GM12878 (cell line): ENCODE measurements around the gene APOBEC3C. TPM values are rescaled to one million over a fixed set of nuclear protein-coding genes. Genes with fewer than 3 reads are reported as not detected.

Experiments used
- ATAC-seq: fragments of 200-7000 bp; cut with Tn5 transposase; 3 replicates; pipeline ENCODE4 v1.9.1; 2020; ENCODE audit warnings: mild to moderate bottlenecking, moderate library complexity
- BruUV-seq: library from RNA; stranded (reverse); fragments of 400-500 nt; replicated peaks from 2 replicates; lab custom pipeline; 2021; lab: Mats Ljungman, UMichigan
- CTCF ChIA-PET: fragments of 300-600 bp; sonication (Branson Sonifier 250); formaldehyde crosslinking; extraction: SDS; loops from one replicate; lab custom pipeline; 2021; ENCODE audit warnings: inconsistent platforms; lab: Yijun Ruan, JAX
- POLR2A ChIA-PET: fragments of 350-600 bp; formaldehyde crosslinking; extraction: SDS; loops from one replicate; lab custom pipeline; 2021; ENCODE audit warnings: inconsistent platforms; lab: Charles Lee
- RAD21 ChIA-PET: fragments of 300-600 bp; sonication (Branson Sonifier 250); formaldehyde crosslinking; loops from one replicate; lab custom pipeline; 2023; ENCODE audit warnings: antibody characterized with exemption; ENCODE audit not compliant: unreplicated experiment; lab: Charles Lee
- SMC1A ChIA-PET: fragments of 300-600 bp; sonication (Branson Sonifier 250); formaldehyde crosslinking; loops from one replicate; lab custom pipeline; 2023; ENCODE audit not compliant: unreplicated experiment, uncharacterized antibody; lab: Charles Lee
- DNase-seq: peaks from one replicate; pipeline ENCODE4 v3.0.0-alpha.2; 2011; ENCODE audit warnings: low read depth, low spot score
- FAIRE-seq: peaks from 3 replicates; lab custom pipeline; 2011; peaks lifted over from hg19 to GRCh38; lab: Jason Lieb, UNC
- H2AFZ ChIP-seq: 2 replicates; pipeline ENCODE4 v1.6.0; 2011; ENCODE audit warnings: low read depth, low read length, control low read depth; ENCODE audit not compliant: control insufficient read depth
- H3K27ac ChIP-seq: 2 replicates; pipeline ENCODE4 v1.5.1; 2011; ENCODE audit warnings: control low read depth; ENCODE audit not compliant: control insufficient read depth, insufficient read depth
- H3K27me3 ChIP-seq, 2 experiments: replicated peaks in 1 of 2; 2 replicates each; pipeline versions ENCODE4 v1.6.0 to v1.6.1; 2011; ENCODE audit warnings: low read length in 1 of 2; ENCODE audit not compliant: control insufficient read depth in 2 of 2, insufficient read depth in 2 of 2
- H3K36me3 ChIP-seq, 2 experiments: 2 replicates each; pipeline ENCODE4 v1.5.1; 2011; ENCODE audit warnings: low read length in 1 of 2; ENCODE audit not compliant: control insufficient read depth in 2 of 2, insufficient read depth in 2 of 2
- H3K4me1 ChIP-seq: 2 replicates; pipeline ENCODE4 v1.6.1; 2011; ENCODE audit warnings: mild to moderate bottlenecking, low read length, moderate library complexity, mixed read lengths; ENCODE audit not compliant: control insufficient read depth, insufficient read depth
- H3K4me2 ChIP-seq: 2 replicates; pipeline ENCODE4 v1.6.0; 2011; ENCODE audit warnings: control low read depth; ENCODE audit not compliant: control insufficient read depth, insufficient read depth
- H3K4me3 ChIP-seq: fragments of 200-600 bp; sonication (generic); 2 replicates; pipeline ENCODE4 v1.5.1; 2016
- H3K79me2 ChIP-seq: 2 replicates; pipeline ENCODE4 v1.6.0; 2011; ENCODE audit warnings: low read length; ENCODE audit not compliant: control insufficient read depth, insufficient read depth
- H3K9ac ChIP-seq: 2 replicates; pipeline ENCODE4 v1.8.0; 2011; ENCODE audit warnings: low read length, control low read depth, mixed read lengths; ENCODE audit not compliant: control insufficient read depth, insufficient read depth
- H3K9me3 ChIP-seq: replicated peaks from 3 replicates; pipeline ENCODE4 v1.5.1; 2011; ENCODE audit warnings: mild to moderate bottlenecking, low read length; ENCODE audit not compliant: control insufficient read depth, insufficient read depth
- H4K20me1 ChIP-seq: 2 replicates; pipeline ENCODE4 v1.6.0; 2011; ENCODE audit not compliant: control insufficient read depth, insufficient read depth
- BRCA1 ChIP-seq: IDR thresholded peaks from 2 replicates; pipeline ENCODE4 v1.6.1; 2011; ENCODE audit warnings: low read depth, low read length, improper control_type of control experiment
- CBX3 ChIP-seq: fragments of 200-600 bp; sonication (generic); IDR thresholded peaks from 2 replicates; pipeline ENCODE4 v1.6.1; 2016; ENCODE audit warnings: low read depth, borderline replicate concordance
- EED ChIP-seq: sonication (generic); IDR thresholded peaks from 2 replicates; pipeline ENCODE4 v1.6.1; 2016; ENCODE audit warnings: antibody characterized with exemption, low read depth
- HCFC1 ChIP-seq: fragments of 150-350 bp; IDR thresholded peaks from 2 replicates; pipeline ENCODE4 v1.6.1; 2014; ENCODE audit warnings: low read length
- HDGF ChIP-seq: fragments of 450-650 bp; IDR thresholded peaks from 2 replicates; pipeline ENCODE4 v1.6.1; 2016; ENCODE audit warnings: antibody characterized with exemption
- JUNB ChIP-seq: IDR thresholded peaks from 2 replicates; pipeline ENCODE4 v1.6.1; 2016; ENCODE audit warnings: antibody characterized with exemption, mild to moderate bottlenecking
- LARP7 ChIP-seq: fragments of 450-650 bp; IDR thresholded peaks from 2 replicates; pipeline ENCODE4 v1.6.1; 2017; ENCODE audit warnings: mild to moderate bottlenecking
- RAD21 ChIP-seq: IDR thresholded peaks from 2 replicates; pipeline ENCODE4 v1.6.1; 2011; ENCODE audit warnings: mild to moderate bottlenecking, low read depth, low read length, moderate library complexity; ENCODE audit not compliant: insufficient read depth
- STAT3 ChIP-seq: IDR thresholded peaks from 2 replicates; pipeline ENCODE4 v1.6.1; 2011; ENCODE audit warnings: low read depth, low read length, improper control_type of control experiment
- SUZ12 ChIP-seq: fragments of 200-600 bp; sonication (generic); IDR thresholded peaks from one replicate; pipeline ENCODE4 v1.6.1; 2018; ENCODE audit warnings: antibody characterized with exemption, mild to moderate bottlenecking; ENCODE audit not compliant: unreplicated experiment
- ZZZ3 ChIP-seq: IDR thresholded peaks from 2 replicates; pipeline ENCODE4 v1.6.1; 2011; ENCODE audit warnings: low read depth; ENCODE audit not compliant: control insufficient read depth, insufficient read length
- WGBS: methylation state at CpG from one replicate; pipeline ENCODE4 v1.1.6; 2016; ENCODE audit warnings: low lambda C conversion rate; ENCODE audit not compliant: insufficient replicate concordance, insufficient coverage; ENCODE audit errors: missing lambda C conversion rate; 5-methylcytosine and 5-hydroxymethylcytosine counted together
- in situ Hi-C: fragments of 300-500 bp; cut with MboI; formaldehyde crosslinking; loops from 9 replicates; pipeline ENCODE4 v1.14.3; 2018; ENCODE audit warnings: mixed read lengths
- intact Hi-C: fragments of 100-400 bp; cut with micrococcal nuclease; formaldehyde crosslinking; loops from one replicate; pipeline ENCODE4 v1.14.2; 2022; ENCODE audit not compliant: unreplicated experiment
- polyA plus RNA-seq, 11 experiments: library from polyadenylated mRNA; depleted of rRNA in 4 of 11; unstranded in 6 of 11; stranded (reverse) in 5 of 11; fragments of >200 nt; fragmentation: Nextera tagmentation in 4 of 11; fragmentation: Illumina TruSeq in 1 of 11; extraction: Ambion mirVana in 4 of 11; extraction: Trizol in 1 of 11; gene quantifications; 1 replicate in 1 of 11; 2 replicates in 10 of 11; pipeline versions ENCODE4 v1.2.1 to v1.2.3, GENCODE V29; 2011 to 2016; ENCODE audit warnings: inconsistent platforms in 2 of 11, missing spikeins in 2 of 11, low read depth in 1 of 11
- total RNA-seq, 4 experiments: library from RNA; depleted of rRNA in 3 of 4; stranded (reverse); fragments of >200 nt in 3 of 4; fragmentation: Illumina TruSeq in 1 of 4; extraction: Trizol in 1 of 4; gene quantifications; 2 replicates each; pipeline versions ENCODE4 v1.2.1 to v1.2.3, GENCODE V29; 2013 to 2021
- TF ChIP-seq, protein P1 (sequence below): fragments of 450-650 bp; IDR thresholded peaks from 2 replicates; pipeline ENCODE4 v1.6.1; 2014; ENCODE audit warnings: mild to moderate bottlenecking
- TF ChIP-seq, protein P2 (sequence below): fragments of 450-650 bp; IDR thresholded peaks from 2 replicates; pipeline ENCODE4 v1.6.1; 2016; ENCODE audit warnings: mild to moderate bottlenecking, moderate library complexity, borderline replicate concordance
- TF ChIP-seq, protein P3 (sequence below): fragments of 450-650 bp; IDR thresholded peaks from 2 replicates; pipeline ENCODE4 v1.6.1; 2017; ENCODE audit warnings: mild to moderate bottlenecking, moderate library complexity

The APOBEC3C gene
- total and polyA plus RNA-seq, 10 of the 15 experiments (the other 5 are each of a cell fraction or from before 2014, with no cell fraction given) = 22.9 to 290 (median 156) TPM

DNA sequence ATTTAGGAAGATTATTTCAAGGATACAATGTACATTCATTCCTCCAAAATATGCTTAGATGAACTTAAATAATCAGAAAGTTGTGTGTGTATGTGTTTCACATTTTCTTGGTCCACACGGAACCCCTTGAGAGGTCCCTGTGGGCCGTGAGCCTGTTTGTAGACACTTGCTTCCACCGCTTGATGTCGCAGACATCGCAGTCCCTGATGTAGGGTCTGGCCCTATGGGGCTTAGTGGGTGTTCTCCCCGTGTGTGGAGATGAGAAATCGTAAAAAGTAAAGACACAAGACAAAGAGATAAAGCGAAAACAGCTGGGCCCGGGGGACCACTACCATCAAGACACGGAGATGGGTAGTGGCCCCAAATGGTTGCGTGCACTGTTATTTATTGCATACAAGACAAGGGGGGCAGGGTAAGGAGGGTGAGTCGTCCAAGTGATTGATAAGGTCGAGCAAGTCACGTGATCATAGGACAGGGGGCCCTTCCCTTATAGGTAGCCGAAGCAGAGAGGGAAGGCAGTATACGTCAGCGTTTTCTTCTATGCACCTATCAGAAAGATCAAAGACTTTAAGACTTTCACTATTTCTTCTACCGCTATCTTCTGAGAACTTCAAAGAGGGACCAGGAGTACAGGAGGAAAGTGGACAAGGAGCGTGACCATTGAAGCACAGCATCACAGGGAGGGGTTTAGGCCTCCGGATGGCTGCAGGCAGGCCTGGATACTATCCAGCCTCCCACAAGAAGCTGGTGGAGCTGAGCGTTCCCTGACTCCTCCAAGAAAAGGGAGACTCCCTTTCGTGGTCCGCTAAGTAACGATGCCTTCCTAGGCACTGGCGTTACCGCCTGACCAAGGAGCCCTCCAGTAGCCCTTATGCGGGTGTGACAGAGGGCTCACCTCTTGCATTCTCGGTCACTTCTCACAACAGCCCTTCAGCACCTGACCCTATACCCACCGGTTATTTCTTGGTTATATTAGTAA is 1.2 kb upstream of the APOBEC3C start:
- Histone ChIP-seq H3K27ac (no peak overlapping the region), H3K9ac (no peak overlapping the region), H3K27me3 (no peaks in the 10 kb centered on the region), H3K36me3 (no peaks in the 10 kb centered on the region), H3K4me3 (no peak overlapping the region), H3K4me2 (no peak overlapping the region), H3K79me2 (peaks cover 24% of the 10 kb centered on the region), H3K4me1 (peaks cover 6% of the 10 kb centered on the region), H3K9me3 (no peaks in the 10 kb centered on the region), H2AFZ (no peak overlapping the region), H4K20me1 (no peaks in the 10 kb centered on the region)
- CTCF ChIA-PET = interaction anchor here (0.7 to 2.6 kb wide), 10 partner anchors 10 to 305 kb away, joined by 3 to 18 read pairs (median 4); no protein-coding TSS in a partner anchor
- intact Hi-C loops = no loop called here
- RAD21 ChIA-PET = interaction anchor here (0.6 to 3.0 kb wide), 6 partner anchors 8 to 142 kb away, joined by 3 to 12 read pairs (median 4); no protein-coding TSS in a partner anchor
- no peak for ATAC-seq
- DNase-seq = no peak
- SMC1A ChIA-PET = interaction anchor here (1.0 to 3.1 kb wide), 6 partner anchors 9 to 143 kb away, joined by 3 to 8 read pairs (median 5); no protein-coding TSS in a partner anchor
- WGBS = 91% methylated on average over 29 of the region's 29 CpGs
- in situ Hi-C loops = no loop called here
- no TSS peak for BruUV-seq
- POLR2A ChIA-PET = interaction anchor here (0.6 to 1.8 kb wide), 5 partner anchors 9 to 136 kb away, joined by 3 to 6 read pairs (median 4); no protein-coding TSS in a partner anchor
- FAIRE-seq = no peak
- TF ChIP-seq EED (no peak), RAD21 (no peak), BRCA1 (no peak), HCFC1 (no peak), SUZ12 (no peak), STAT3 (no peak), CBX3 (no peak), ZZZ3 (no peak), LARP7 (no peak), HDGF (no peak), JUNB (no peak)
- TF ChIP-seq, protein P1, sequence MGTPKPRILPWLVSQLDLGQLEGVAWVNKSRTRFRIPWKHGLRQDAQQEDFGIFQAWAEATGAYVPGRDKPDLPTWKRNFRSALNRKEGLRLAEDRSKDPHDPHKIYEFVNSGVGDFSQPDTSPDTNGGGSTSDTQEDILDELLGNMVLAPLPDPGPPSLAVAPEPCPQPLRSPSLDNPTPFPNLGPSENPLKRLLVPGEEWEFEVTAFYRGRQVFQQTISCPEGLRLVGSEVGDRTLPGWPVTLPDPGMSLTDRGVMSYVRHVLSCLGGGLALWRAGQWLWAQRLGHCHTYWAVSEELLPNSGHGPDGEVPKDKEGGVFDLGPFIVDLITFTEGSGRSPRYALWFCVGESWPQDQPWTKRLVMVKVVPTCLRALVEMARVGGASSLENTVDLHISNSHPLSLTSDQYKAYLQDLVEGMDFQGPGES = no peak
- TF ChIP-seq, protein P2, sequence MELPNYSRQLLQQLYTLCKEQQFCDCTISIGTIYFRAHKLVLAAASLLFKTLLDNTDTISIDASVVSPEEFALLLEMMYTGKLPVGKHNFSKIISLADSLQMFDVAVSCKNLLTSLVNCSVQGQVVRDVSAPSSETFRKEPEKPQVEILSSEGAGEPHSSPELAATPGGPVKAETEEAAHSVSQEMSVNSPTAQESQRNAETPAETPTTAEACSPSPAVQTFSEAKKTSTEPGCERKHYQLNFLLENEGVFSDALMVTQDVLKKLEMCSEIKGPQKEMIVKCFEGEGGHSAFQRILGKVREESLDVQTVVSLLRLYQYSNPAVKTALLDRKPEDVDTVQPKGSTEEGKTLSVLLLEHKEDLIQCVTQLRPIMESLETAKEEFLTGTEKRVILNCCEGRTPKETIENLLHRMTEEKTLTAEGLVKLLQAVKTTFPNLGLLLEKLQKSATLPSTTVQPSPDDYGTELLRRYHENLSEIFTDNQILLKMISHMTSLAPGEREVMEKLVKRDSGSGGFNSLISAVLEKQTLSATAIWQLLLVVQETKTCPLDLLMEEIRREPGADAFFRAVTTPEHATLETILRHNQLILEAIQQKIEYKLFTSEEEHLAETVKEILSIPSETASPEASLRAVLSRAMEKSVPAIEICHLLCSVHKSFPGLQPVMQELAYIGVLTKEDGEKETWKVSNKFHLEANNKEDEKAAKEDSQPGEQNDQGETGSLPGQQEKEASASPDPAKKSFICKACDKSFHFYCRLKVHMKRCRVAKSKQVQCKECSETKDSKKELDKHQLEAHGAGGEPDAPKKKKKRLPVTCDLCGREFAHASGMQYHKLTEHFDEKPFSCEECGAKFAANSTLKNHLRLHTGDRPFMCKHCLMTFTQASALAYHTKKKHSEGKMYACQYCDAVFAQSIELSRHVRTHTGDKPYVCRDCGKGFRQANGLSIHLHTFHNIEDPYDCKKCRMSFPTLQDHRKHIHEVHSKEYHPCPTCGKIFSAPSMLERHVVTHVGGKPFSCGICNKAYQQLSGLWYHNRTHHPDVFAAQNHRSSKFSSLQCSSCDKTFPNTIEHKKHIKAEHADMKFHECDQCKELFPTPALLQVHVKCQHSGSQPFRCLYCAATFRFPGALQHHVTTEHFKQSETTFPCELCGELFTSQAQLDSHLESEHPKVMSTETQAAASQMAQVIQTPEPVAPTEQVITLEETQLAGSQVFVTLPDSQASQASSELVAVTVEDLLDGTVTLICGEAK = no peak
- TF ChIP-seq, protein P3, sequence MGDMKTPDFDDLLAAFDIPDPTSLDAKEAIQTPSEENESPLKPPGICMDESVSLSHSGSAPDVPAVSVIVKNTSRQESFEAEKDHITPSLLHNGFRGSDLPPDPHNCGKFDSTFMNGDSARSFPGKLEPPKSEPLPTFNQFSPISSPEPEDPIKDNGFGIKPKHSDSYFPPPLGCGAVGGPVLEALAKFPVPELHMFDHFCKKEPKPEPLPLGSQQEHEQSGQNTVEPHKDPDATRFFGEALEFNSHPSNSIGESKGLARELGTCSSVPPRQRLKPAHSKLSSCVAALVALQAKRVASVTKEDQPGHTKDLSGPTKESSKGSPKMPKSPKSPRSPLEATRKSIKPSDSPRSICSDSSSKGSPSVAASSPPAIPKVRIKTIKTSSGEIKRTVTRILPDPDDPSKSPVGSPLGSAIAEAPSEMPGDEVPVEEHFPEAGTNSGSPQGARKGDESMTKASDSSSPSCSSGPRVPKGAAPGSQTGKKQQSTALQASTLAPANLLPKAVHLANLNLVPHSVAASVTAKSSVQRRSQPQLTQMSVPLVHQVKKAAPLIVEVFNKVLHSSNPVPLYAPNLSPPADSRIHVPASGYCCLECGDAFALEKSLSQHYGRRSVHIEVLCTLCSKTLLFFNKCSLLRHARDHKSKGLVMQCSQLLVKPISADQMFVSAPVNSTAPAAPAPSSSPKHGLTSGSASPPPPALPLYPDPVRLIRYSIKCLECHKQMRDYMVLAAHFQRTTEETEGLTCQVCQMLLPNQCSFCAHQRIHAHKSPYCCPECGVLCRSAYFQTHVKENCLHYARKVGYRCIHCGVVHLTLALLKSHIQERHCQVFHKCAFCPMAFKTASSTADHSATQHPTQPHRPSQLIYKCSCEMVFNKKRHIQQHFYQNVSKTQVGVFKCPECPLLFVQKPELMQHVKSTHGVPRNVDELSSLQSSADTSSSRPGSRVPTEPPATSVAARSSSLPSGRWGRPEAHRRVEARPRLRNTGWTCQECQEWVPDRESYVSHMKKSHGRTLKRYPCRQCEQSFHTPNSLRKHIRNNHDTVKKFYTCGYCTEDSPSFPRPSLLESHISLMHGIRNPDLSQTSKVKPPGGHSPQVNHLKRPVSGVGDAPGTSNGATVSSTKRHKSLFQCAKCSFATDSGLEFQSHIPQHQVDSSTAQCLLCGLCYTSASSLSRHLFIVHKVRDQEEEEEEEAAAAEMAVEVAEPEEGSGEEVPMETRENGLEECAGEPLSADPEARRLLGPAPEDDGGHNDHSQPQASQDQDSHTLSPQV = no peak
